GM12872 (cell line): ENCODE data around the gene SUCLG2.

Experiments used
- CTCF ChIP-seq: IDR thresholded peaks from 3 replicates; pipeline ENCODE4 v1.5.1; 2011; ENCODE audit warnings: low read depth, mild to moderate bottlenecking, low read length, moderate library complexity; ENCODE audit not compliant: insufficient read depth

Gene SUCLG2

DNA sequence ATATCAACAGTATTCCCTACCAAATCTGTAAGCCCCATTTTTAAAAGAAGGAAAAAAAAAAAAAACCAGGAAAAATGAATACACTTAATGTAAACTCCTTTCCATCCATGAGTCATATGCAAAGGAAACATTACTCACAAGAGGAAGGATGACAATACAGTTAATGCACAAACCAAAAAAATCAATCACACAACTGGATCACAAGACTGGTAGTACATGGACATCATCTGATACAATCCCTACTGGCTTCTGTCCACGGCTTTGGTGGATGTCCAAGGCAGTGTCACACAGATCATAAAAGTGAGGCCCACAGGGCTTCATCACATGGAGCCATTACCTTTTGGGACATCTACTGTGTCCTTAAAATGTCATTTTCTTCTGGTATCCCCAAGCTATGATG, 44.0 kb downstream of the SUCLG2 start:
- TF ChIP-seq CTCF = no peak

- TF ChIP-seq CTCF = no peak
These were observed 44.7 kb downstream of the SUCLG2 start for GRCh38 chr3:67609709-67610108.

GRCh38 chr3:67608034-67608433, 46.4 kb downstream of the SUCLG2 start:
- TF ChIP-seq CTCF = no peak

DNA sequence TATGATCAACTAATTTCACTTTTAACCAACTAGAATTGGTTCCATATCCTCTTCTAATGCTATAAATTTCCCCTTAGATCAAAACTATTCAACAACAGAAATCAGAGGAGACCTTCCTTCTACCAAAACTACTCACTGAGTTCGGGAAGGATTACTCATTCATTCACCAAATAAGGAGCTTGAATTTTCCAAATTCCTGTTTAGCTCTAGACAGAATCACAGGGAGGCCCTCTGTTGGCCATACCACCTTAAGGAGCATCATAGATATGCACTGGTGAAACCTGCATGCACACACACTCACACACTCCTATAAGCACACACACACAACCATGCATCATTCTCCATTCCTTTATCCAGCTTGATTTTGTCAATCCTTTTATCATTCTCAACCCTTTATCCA, 49.0 kb downstream of the SUCLG2 start:
- TF ChIP-seq CTCF = no peak

DNA sequence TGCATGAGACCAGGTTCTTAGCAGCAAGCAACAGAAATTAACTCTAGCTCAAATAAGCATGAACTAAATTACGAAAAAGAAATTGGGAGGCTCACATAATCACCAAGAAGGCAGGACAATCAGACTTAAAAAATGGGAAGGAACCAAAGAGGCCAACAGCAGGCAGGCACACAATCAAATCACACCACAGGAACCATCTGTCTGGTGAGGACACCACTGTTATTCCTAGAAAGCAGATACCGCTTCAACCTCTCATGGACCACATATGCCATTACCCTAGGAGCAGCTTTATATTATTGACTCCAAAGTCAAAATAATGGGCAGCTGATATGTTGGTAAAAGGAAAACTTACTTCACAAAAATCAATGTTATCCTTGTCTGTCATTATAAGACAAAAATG, 51.6 kb downstream of the SUCLG2 start:
- no peak for TF ChIP-seq CTCF

DNA sequence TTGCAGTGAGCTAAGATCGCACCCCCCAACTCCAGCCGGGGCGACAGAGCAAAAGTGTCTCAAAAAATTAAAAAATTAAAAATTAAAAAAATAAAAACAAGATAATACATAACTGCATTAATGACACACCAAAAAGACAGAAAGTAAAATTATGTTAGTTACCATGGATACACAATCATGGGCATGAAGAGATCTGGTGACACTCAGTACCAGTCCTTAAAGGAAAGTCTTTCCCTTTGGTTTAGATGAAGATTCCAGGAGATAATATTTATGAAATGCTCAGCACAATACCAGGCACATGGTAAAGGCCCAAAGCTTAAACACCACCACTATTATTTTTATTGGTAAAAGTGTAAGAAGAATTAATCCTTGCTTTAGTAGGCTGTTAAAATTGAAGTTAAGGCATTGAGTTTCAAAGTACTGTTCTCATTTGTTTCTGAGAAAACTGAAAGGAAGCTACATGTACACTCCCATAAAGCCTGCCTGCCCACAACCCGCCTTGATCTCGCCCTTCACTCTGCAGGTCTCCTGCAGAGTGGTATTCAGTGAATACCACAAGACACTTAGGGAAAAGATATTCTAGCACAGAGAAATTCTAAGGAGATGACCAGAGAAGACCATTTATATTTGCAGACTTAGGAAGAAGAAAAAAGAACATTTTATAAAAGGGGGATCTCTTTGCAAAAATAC, 52.3 kb downstream of the SUCLG2 start:
- no peak for TF ChIP-seq CTCF

DNA sequence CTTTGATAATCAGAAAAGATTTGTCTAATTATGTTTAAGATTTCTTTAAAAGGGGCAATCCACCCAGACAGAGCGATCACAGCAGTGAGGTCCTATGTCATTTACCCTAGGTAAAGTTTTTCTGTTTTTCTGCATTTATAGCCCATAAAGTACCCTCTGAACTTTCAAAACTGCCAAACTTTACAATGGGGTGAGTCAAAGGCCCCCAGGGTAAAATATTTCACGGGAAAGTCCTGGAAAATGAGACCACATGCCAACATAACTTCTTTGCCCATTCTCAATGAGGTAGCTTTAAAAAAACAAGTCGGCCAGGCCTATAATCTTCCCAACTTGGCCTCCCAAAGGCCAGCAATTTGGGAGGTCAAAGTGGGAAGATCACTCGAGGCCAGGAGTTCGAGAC, 53.0 kb downstream of the SUCLG2 start:
- no peak for TF ChIP-seq CTCF

- TF ChIP-seq CTCF = no peak
These were observed 54.6 kb downstream of the SUCLG2 start for GRCh38 chr3:67599821-67600220.
